DOHH2 (cell line): ENCODE measurements around the gene AQP9.

Source experiments
- CTCF ChIP-seq: fragments of 200-600 bp; sonication (generic); IDR thresholded peaks from one replicate; pipeline ENCODE4 v1.5.1; 2014; ENCODE audit warnings: antibody characterized with exemption, mild to moderate bottlenecking, low read depth, low read length; ENCODE audit not compliant: poor library complexity, severe bottlenecking
- EZH2phosphoT487 ChIP-seq: fragments of 200-600 bp; sonication (generic); IDR thresholded peaks from 2 replicates; pipeline ENCODE4 v1.6.1; 2017; ENCODE audit warnings: borderline replicate concordance, mild to moderate bottlenecking, antibody characterized with exemption, low read length, moderate library complexity, mixed read lengths

GRCh38 chr15:58119016-58119415 is 19.2 kb upstream of the AQP9 start:
- no peak for TF ChIP-seq EZH2phosphoT487
- no peak for TF ChIP-seq CTCF
